NB4 (cell line): ENCODE measurements around the gene SMCO1.
"Not testable (repeated sequence)": the region's sequence is repeated elsewhere in the genome, so short reads cannot be mapped to it uniquely, and the experiment has no call there.

Experiments used
- DNase-seq: peaks from one replicate; pipeline ENCODE4 v3.0.0; 2010; ENCODE audit warnings: low read depth
- H3K4me3 ChIP-seq: one replicate; pipeline ENCODE4 v1.5.1; 2011; ENCODE audit warnings: mild to moderate bottlenecking, low read depth, low read length, moderate library complexity
- MAX ChIP-seq: IDR thresholded peaks from 2 replicates; pipeline ENCODE4 v1.6.1; 2011; ENCODE audit warnings: low read depth, low read length
- MYC ChIP-seq: IDR thresholded peaks from 2 replicates; pipeline ENCODE4 v1.6.1; 2011; ENCODE audit warnings: low read depth, low read length
- POLR2A ChIP-seq: IDR thresholded peaks from 2 replicates; pipeline ENCODE4 v1.6.1; 2011; ENCODE audit warnings: mild to moderate bottlenecking; ENCODE audit not compliant: insufficient read length; ENCODE audit errors: extremely low read depth
- TF ChIP-seq, protein P1 (sequence below): IDR thresholded peaks from one replicate; pipeline ENCODE4 v1.5.1; 2012; ENCODE audit warnings: low read depth, low read length

Gene SMCO1

GRCh38 chr3:196463478-196463756, 51.7 kb downstream of the SMCO1 start:
- no peak for DNase-seq
- H3K4me3 ChIP-seq: no peak overlapping the region
- no peak for TF ChIP-seq MYC
- TF ChIP-seq, protein P1, sequence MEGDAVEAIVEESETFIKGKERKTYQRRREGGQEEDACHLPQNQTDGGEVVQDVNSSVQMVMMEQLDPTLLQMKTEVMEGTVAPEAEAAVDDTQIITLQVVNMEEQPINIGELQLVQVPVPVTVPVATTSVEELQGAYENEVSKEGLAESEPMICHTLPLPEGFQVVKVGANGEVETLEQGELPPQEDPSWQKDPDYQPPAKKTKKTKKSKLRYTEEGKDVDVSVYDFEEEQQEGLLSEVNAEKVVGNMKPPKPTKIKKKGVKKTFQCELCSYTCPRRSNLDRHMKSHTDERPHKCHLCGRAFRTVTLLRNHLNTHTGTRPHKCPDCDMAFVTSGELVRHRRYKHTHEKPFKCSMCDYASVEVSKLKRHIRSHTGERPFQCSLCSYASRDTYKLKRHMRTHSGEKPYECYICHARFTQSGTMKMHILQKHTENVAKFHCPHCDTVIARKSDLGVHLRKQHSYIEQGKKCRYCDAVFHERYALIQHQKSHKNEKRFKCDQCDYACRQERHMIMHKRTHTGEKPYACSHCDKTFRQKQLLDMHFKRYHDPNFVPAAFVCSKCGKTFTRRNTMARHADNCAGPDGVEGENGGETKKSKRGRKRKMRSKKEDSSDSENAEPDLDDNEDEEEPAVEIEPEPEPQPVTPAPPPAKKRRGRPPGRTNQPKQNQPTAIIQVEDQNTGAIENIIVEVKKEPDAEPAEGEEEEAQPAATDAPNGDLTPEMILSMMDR: no peak
- no peak for TF ChIP-seq POLR2A
- no peak for TF ChIP-seq MAX

- DNase-seq, H3K4me3 ChIP-seq: not testable (repeated sequence)
These were observed 52.3 kb downstream of the SMCO1 start for GRCh38 chr3:196462680-196463477.

DNA sequence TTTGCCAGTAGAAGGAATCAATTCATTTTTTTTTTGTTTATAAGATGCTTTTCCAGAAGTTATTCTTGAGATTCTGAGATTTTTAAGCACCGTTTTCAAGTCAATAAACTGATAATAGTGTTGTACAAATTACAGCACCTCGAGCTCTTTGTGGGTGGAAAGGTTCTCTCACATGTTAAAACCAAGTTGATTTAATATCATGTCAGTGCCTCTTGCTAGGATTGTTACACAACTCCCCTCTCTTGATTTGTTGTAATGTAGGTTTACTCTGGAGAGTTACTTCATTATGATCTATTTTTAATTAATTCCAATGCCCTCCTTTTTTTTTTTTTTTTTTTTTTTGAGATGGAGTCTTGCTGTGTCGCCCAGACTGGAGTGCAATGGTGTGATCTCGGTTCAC, 57.1 kb downstream of the SMCO1 start:
- peak; percentile 18 for DNase-seq
- no peak for TF ChIP-seq POLR2A
- TF ChIP-seq MAX: no peak
- TF ChIP-seq, protein P1: no peak
- no peak for TF ChIP-seq MYC
- no peak overlapping the region for H3K4me3 ChIP-seq

GRCh38 chr3:196457470-196457869, 57.7 kb downstream of the SMCO1 start:
- peak; percentile 76 for DNase-seq

More at GRCh38 chr3:196457470-196457869, 57.7 kb downstream of the SMCO1 start:
- H3K4me3 ChIP-seq: not testable (repeated sequence)
